Measurements from ENCODE around the gene EIF5AL1.
"Not testable (repeated sequence)": the region's sequence is repeated elsewhere in the genome, so short reads cannot be mapped to it uniquely, and the experiment has no call there.

The EIF5AL1 gene

GRCh38 chr10:79516532-79517205, 4.3 kb downstream of the EIF5AL1 start:
- not testable (repeated sequence) for DNase-seq

GRCh38 chr10:79517567-79517966, 5.2 kb downstream of the EIF5AL1 start:
- DNase-seq: not testable (repeated sequence)

- not testable (repeated sequence) for DNase-seq
Measured at GRCh38 chr10:79521751-79522150, 9.4 kb downstream of the EIF5AL1 start.

GRCh38 chr10:79522464-79522863, 10.1 kb downstream of the EIF5AL1 start:
- DNase-seq: not testable (repeated sequence)

- not testable (repeated sequence) for DNase-seq
Measured at GRCh38 chr10:79523157-79523853, 11.0 kb downstream of the EIF5AL1 start.

- not testable (repeated sequence) for DNase-seq
Measured at GRCh38 chr10:79525049-79525710, 12.8 kb downstream of the EIF5AL1 start.

- DNase-seq: not testable (repeated sequence)
Measured at GRCh38 chr10:79528261-79528660, 15.9 kb downstream of the EIF5AL1 start.

- DNase-seq: not testable (repeated sequence)
Measured at GRCh38 chr10:79533142-79533902, 21.0 kb downstream of the EIF5AL1 start.

- not testable (repeated sequence) for DNase-seq
Measured at GRCh38 chr10:79533903-79534175, 21.5 kb downstream of the EIF5AL1 start.

GRCh38 chr10:79538311-79538710, 26.0 kb downstream of the EIF5AL1 start:
- not testable (repeated sequence) for DNase-seq

- DNase-seq: not testable (repeated sequence)
Measured at GRCh38 chr10:79540930-79541329, 28.6 kb downstream of the EIF5AL1 start.

GRCh38 chr10:79542626-79543025, 30.3 kb downstream of the EIF5AL1 start:
- no peak for DNase-seq

- not testable (repeated sequence) for DNase-seq
Measured at GRCh38 chr10:79544408-79544807, 32.1 kb downstream of the EIF5AL1 start.

GRCh38 chr10:79544926-79545659, 32.8 kb downstream of the EIF5AL1 start:
- DNase-seq: not testable (repeated sequence)

GRCh38 chr10:79547128-79547527, 34.8 kb downstream of the EIF5AL1 start:
- not testable (repeated sequence) for DNase-seq

- DNase-seq: no peak
Measured at GRCh38 chr10:79547973-79548372, 35.6 kb downstream of the EIF5AL1 start.

- no peak for DNase-seq
Measured at GRCh38 chr10:79552143-79552542, 39.8 kb downstream of the EIF5AL1 start.

- no peak for DNase-seq
Measured at GRCh38 chr10:79555354-79556309, 43.3 kb downstream of the EIF5AL1 start.

- not testable (repeated sequence) for DNase-seq
Measured at GRCh38 chr10:79556961-79557360, 44.6 kb downstream of the EIF5AL1 start.

GRCh38 chr10:79559726-79560125, 47.4 kb downstream of the EIF5AL1 start:
- DNase-seq: no peak

- no peak for DNase-seq
Measured at GRCh38 chr10:79560160-79560709, 47.9 kb downstream of the EIF5AL1 start, which contains the start of gene SFTPA2. SFTPA2 (minus strand) TSS chr10:79560407; CDS start chr10:79559483, 924 bp downstream.

Data from NCI-H2029 treated with DMSO at 0.1 percent for 48 hours (cell line).